Islet of Langerhans (tissue), 1 donor: ENCODE measurements around the gene NPY1R.

ENCODE experiments used
- FAIRE-seq: peaks from one replicate; lab custom pipeline; 2011; peaks lifted over from hg19 to GRCh38; lab: Jason Lieb, UNC

The NPY1R gene

GRCh38 chr4:163279713-163280112, 52.7 kb downstream of the NPY1R start:
- no peak for FAIRE-seq

- FAIRE-seq: no peak
Measured at GRCh38 chr4:163274861-163275260, 57.5 kb downstream of the NPY1R start.
